C4-2B (cell line): ENCODE data around the gene SERINC1.

ENCODE experiments used
- ZFX ChIP-seq: fragments of 450-650 bp; IDR thresholded peaks from 2 replicates; pipeline ENCODE4 v1.6.1; 2017
- TF ChIP-seq, protein P1 (sequence below): fragments of 450-650 bp; conservative IDR thresholded peaks from 2 replicates; pipeline ENCODE4 v1.5.1; 2017; ENCODE audit warnings: mild to moderate bottlenecking

DNA sequence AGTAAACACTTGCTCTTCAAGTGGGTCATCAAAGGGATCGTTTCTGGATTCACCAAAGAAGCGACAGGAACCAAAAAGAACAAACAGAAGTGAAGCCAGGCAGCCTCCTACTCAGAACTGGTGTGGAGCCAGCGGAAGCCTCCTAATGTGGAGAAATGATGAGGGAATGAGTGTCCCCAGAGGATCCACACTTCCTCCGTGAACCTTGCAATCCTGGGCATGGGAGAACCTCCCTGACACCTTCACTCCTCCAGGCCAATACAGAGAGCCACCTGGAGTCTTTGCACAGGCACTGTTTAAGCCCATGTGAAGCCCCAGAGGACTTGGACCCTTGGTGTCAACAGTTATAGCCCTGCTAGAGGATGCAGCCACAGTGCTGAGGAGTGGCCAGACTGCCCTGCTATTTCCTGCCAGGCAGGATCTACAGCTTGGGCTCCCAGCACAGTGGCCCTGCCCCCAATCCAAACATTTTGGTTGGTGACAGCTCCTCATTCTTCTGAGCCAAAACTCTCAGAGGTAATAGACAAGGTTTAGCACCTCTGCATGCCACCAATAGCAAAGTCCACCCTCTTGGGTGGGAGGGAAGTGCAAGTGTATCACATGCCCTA is 23.2 kb upstream of the SERINC1 start:
- TF ChIP-seq, protein P1, sequence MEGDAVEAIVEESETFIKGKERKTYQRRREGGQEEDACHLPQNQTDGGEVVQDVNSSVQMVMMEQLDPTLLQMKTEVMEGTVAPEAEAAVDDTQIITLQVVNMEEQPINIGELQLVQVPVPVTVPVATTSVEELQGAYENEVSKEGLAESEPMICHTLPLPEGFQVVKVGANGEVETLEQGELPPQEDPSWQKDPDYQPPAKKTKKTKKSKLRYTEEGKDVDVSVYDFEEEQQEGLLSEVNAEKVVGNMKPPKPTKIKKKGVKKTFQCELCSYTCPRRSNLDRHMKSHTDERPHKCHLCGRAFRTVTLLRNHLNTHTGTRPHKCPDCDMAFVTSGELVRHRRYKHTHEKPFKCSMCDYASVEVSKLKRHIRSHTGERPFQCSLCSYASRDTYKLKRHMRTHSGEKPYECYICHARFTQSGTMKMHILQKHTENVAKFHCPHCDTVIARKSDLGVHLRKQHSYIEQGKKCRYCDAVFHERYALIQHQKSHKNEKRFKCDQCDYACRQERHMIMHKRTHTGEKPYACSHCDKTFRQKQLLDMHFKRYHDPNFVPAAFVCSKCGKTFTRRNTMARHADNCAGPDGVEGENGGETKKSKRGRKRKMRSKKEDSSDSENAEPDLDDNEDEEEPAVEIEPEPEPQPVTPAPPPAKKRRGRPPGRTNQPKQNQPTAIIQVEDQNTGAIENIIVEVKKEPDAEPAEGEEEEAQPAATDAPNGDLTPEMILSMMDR: no peak
- TF ChIP-seq ZFX: no peak
